NCI-H774 (cell line): ENCODE results near the gene TCN2.
"Not testable (repeated sequence)": the region's sequence is repeated elsewhere in the genome, so short reads cannot be mapped to it uniquely, and the experiment has no call there.

ENCODE experiments used
- DNase-seq: peaks from one replicate; lab custom pipeline; 2025; lab: John Stamatoyannopoulos, UW

TCN2 gene

GRCh38 chr22:30610299-30610698 is 3.3 kb downstream of the TCN2 start:
- no peak for DNase-seq

- no peak for DNase-seq
These were observed 4.2 kb downstream of the TCN2 start for GRCh38 chr22:30611197-30611596.

GRCh38 chr22:30612789-30613188 is 5.8 kb downstream of the TCN2 start:
- DNase-seq = no peak

- DNase-seq = no peak
These were observed 7.3 kb downstream of the TCN2 start for GRCh38 chr22:30614268-30614667.

GRCh38 chr22:30614879-30615278 is 7.9 kb downstream of the TCN2 start:
- DNase-seq = no peak

GRCh38 chr22:30615543-30615954 is 8.6 kb downstream of the TCN2 start:
- DNase-seq = no peak

GRCh38 chr22:30617819-30618218 is 10.8 kb downstream of the TCN2 start:
- no peak for DNase-seq

- not testable (repeated sequence) for DNase-seq
These were observed 12.9 kb downstream of the TCN2 start for GRCh38 chr22:30619909-30620308.

GRCh38 chr22:30626413-30626812 is 19.4 kb downstream of the TCN2 start:
- no peak for DNase-seq

- no peak for DNase-seq
These were observed 20.5 kb downstream of the TCN2 start for GRCh38 chr22:30627471-30627870.

- no peak for DNase-seq
These were observed 21.5 kb downstream of the TCN2 start for GRCh38 chr22:30628491-30628890.

- not testable (repeated sequence) for DNase-seq
These were observed 24.5 kb downstream of the TCN2 start for GRCh38 chr22:30631469-30631868.

GRCh38 chr22:30634471-30635233 is 27.7 kb downstream of the TCN2 start:
- peak; percentile 13 for DNase-seq

- DNase-seq = peak; percentile 61
These were observed 28.6 kb downstream of the TCN2 start, which contains the start of gene SLC35E4 for GRCh38 chr22:30635273-30636225. TSS of gene SLC35E4 (plus strand) at chr22:30635781. CDS start at chr22:30636451, 670 bp downstream.

- DNase-seq = no peak
These were observed 29.5 kb downstream of the TCN2 start for GRCh38 chr22:30636226-30637077.

GRCh38 chr22:30637701-30638114 is 30.7 kb downstream of the TCN2 start:
- no peak for DNase-seq

- no peak for DNase-seq
These were observed 33.4 kb downstream of the TCN2 start for GRCh38 chr22:30640361-30640760.

GRCh38 chr22:30640839-30641430 is 34.0 kb downstream of the TCN2 start:
- no peak for DNase-seq

GRCh38 chr22:30643055-30643875 is 36.3 kb downstream of the TCN2 start:
- DNase-seq = no peak

- no peak for DNase-seq
These were observed 39.7 kb downstream of the TCN2 start for GRCh38 chr22:30646518-30647160.
